ENCODE measurements around the gene NCR3LG1.

- TF ChIP-seq CTCF (IDR thresholded peaks at IDR 0.05; ENCODE audit: insufficient read depth, low read length) = no peak
- no peak for TF ChIP-seq POLR2AphosphoS5 (IDR thresholded peaks at IDR 0.05; ENCODE audit: low read depth)
These were observed 35.7 kb downstream of the NCR3LG1 start for GRCh38 chr11:17387254-17387653.
